ENCODE data around the gene ATG16L2. TPM values are rescaled to one million over a fixed set of nuclear protein-coding genes. Genes with fewer than 3 reads are reported as not detected.
"Not testable (repeated sequence)": the region's sequence is repeated elsewhere in the genome, so short reads cannot be mapped to it uniquely, and the experiment has no call there.

ATG16L2 gene
- total RNA-seq, 1 donor from 2014 or later = 104 TPM

GRCh38 chr11:72787216-72788104, 26.8 kb upstream of the ATG16L2 start:
- intact Hi-C loops (cut with DNase I) = no loop called here
- no peak for DNase-seq
- Histone ChIP-seq H3K9me3 (no peaks in the 10 kb centered on the region), H3K4me3 (no peak overlapping the region), H3K27me3 (ENCODE audit: low read depth) (no peaks in the 10 kb centered on the region), H3K27ac (peak overlapping the region; percentile 70), H3K36me3 (no peaks in the 10 kb centered on the region), H3K4me1 (peaks cover 51% of the 10 kb centered on the region)
- peak; percentile 5 to 70 for ATAC-seq
- TF ChIP-seq CTCF (IDR thresholded peaks at IDR 0.05) = peak; percentile 8

- H3K36me3 ChIP-seq = no peaks in the 10 kb centered on the region
- no peaks in the 10 kb centered on the region for H3K9me3 ChIP-seq
- peak overlapping the region; percentile 70 for H3K27ac ChIP-seq
- ATAC-seq = peak; percentile 28 to 37
- no peak for TF ChIP-seq CTCF (IDR thresholded peaks at IDR 0.05)
- no peaks in the 10 kb centered on the region for H3K27me3 ChIP-seq (ENCODE audit: low read depth)
- no peak overlapping the region for H3K4me3 ChIP-seq
- intact Hi-C loops (cut with DNase I) = no loop called here
- DNase-seq = peak; percentile 69
- peaks cover 54% of the 10 kb centered on the region for H3K4me1 ChIP-seq
Measured at GRCh38 chr11:72788241-72788640, 26.0 kb upstream of the ATG16L2 start.

- DNase-seq (no peak), ATAC-seq (no peak)
- H3K27me3 ChIP-seq (ENCODE audit: low read depth) = no peaks in the 10 kb centered on the region
- TF ChIP-seq CTCF (IDR thresholded peaks at IDR 0.05) = no peak
- peaks cover 63% of the 10 kb centered on the region for H3K4me1 ChIP-seq
- no peaks in the 10 kb centered on the region for H3K9me3 ChIP-seq
- H3K4me3 ChIP-seq = no peak overlapping the region
- intact Hi-C loops (cut with DNase I) = loop anchor here (10.0 kb wide), 1 partner anchor 55 kb away; no protein-coding TSS in a partner anchor
- H3K27ac ChIP-seq = peak overlapping the region; percentile 18
- H3K36me3 ChIP-seq = no peaks in the 10 kb centered on the region
Measured at GRCh38 chr11:72789493-72790131, 24.6 kb upstream of the ATG16L2 start.

GRCh38 chr11:72791228-72791627, 23.0 kb upstream of the ATG16L2 start:
- peaks cover 66% of the 10 kb centered on the region for H3K4me1 ChIP-seq
- not testable (repeated sequence) for ATAC-seq; H3K9me3 ChIP-seq; H3K27ac ChIP-seq; H3K4me3 ChIP-seq; H3K36me3 ChIP-seq; H3K27me3 ChIP-seq (ENCODE audit: low read depth); DNase-seq
- intact Hi-C loops (cut with DNase I) = loop anchor here (10.0 kb wide), 1 partner anchor 56 kb away; no protein-coding TSS in a partner anchor

- peaks cover 53% of the 10 kb centered on the region for H3K4me1 ChIP-seq
- H3K9me3 ChIP-seq = no peaks in the 10 kb centered on the region
- TF ChIP-seq CTCF (IDR thresholded peaks at IDR 0.05) = no peak
- H3K27me3 ChIP-seq (ENCODE audit: low read depth) = no peaks in the 10 kb centered on the region
- no peak for ATAC-seq
- no peaks in the 10 kb centered on the region for H3K36me3 ChIP-seq
- H3K27ac ChIP-seq = peak overlapping the region; percentile 79
- intact Hi-C loops (cut with DNase I) = loop anchor here (10.0 kb wide), 1 partner anchor 58 kb away; no protein-coding TSS in a partner anchor
- DNase-seq = no peak
- no peak overlapping the region for H3K4me3 ChIP-seq
Measured at GRCh38 chr11:72792437-72793021, 21.7 kb upstream of the ATG16L2 start.
